Esophagus (tissue), 2 donors: Measurements from ENCODE around the gene PHF5A. TPM values are rescaled to one million over a fixed set of nuclear protein-coding genes. Genes with fewer than 3 reads are reported as not detected.
"Not testable (repeated sequence)": the region's sequence is repeated elsewhere in the genome, so short reads cannot be mapped to it uniquely, and the experiment has no call there.

Source experiments
- H3K27ac ChIP-seq, 2 donors: one replicate each; pipeline ENCODE4 v1.5.1; 2013; ENCODE audit warnings: low read depth in 2 of 2, mild to moderate bottlenecking in 2 of 2, inconsistent platforms in 1 of 2, low read length in 1 of 2, moderate library complexity in 1 of 2
- H3K27me3 ChIP-seq, 2 donors: one replicate each; pipeline ENCODE4 v1.6.1; 2013; ENCODE audit warnings: low read length in 2 of 2, control low read depth in 1 of 2, mild to moderate bottlenecking in 1 of 2; ENCODE audit not compliant: insufficient read depth in 2 of 2, control insufficient read depth in 1 of 2
- H3K36me3 ChIP-seq, 2 donors: one replicate each; pipeline ENCODE4 v1.6.1; 2013; ENCODE audit warnings: low read length in 1 of 2; ENCODE audit not compliant: control insufficient read depth in 2 of 2, insufficient read depth in 2 of 2
- H3K4me1 ChIP-seq, 2 donors: one replicate each; pipeline ENCODE4 v1.6.1; 2013; ENCODE audit warnings: low read length in 1 of 2; ENCODE audit not compliant: control insufficient read depth in 2 of 2, insufficient read depth in 2 of 2
- H3K4me3 ChIP-seq, 2 donors: one replicate each; pipeline ENCODE4 v1.5.1; 2013; ENCODE audit warnings: low read length in 2 of 2, mild to moderate bottlenecking in 2 of 2, low read depth in 1 of 2, moderate library complexity in 1 of 2
- H3K9me3 ChIP-seq, 2 donors: one replicate each; pipeline ENCODE4 v1.6.1; 2013; ENCODE audit warnings: mild to moderate bottlenecking in 2 of 2, low read depth in 1 of 2, low read length in 1 of 2, moderate library complexity in 1 of 2; ENCODE audit not compliant: control insufficient read depth in 2 of 2, insufficient read depth in 1 of 2
- WGBS, 2 donors: extraction: QIAGEN DNeasy Blood & Tissue Kit; methylation state at CpG; one replicate each; pipeline ENCODE4 v1.1.7; 2013; 5-methylcytosine and 5-hydroxymethylcytosine counted together
- polyA plus RNA-seq, 2 donors: library from polyadenylated mRNA; stranded (reverse); fragments of 200-250 nt; gene quantifications; one replicate each; pipeline ENCODE4 v1.2.3, GENCODE V29; 2013
- donor health status: healthy with polysubstance abuse.
- donor health status: Bipolar disorder and iron deficiency.

Gene PHF5A
- polyA plus RNA-seq, 2 donors: 41.4 to 61.8 TPM

DNA sequence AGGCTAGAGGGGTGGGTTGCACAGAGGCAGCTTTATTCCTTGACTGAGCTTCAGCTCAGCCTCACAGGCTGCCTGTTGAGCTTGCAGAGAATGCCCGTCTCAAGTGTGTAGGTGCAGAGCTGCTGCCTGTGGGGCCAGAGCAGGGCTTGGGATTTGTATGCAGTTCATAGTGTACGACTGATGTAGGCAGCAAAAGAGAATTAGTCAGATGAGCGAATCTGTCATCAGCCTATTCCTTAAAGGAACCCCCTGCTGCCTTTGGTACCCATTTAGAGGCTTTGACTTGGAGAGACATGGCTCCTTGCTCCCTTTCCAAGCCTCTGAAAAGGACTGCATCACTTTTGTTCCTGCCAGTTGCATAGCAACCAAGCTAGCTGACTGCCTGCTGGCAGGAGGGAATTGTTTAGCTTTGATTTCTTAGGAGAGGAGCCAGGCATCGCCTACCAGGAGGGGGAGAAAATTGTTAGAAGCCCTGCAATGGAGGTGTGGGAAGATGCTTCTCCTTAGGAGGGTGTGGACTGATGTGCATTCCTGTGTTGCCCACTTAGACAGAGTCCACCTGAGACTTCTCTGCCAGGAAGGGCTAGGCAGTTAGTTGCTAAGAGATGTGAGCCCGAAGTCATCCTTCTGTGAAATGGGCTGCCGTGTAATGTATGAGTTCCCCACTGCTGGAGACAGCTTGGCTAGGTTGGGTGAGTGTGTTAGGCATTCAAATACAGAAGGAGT lies 11.3 kb upstream of the PHF5A start:
- 62 to 72% methylated on average over 6 of the region's 6 CpGs for WGBS, 2 donors
- Histone ChIP-seq H3K27ac (peak overlapping the region; percentile 56 to 81), H3K4me3 (no peak overlapping the region), H3K9me3 (no peaks in the 10 kb centered on the region), H3K36me3 (peaks cover 0 to 5% of the 10 kb centered on the region in 2 donors), H3K27me3 (no peaks in the 10 kb centered on the region), H3K4me1 (no peaks in the 10 kb centered on the region)

- 73 to 74% methylated on average over 7 of the region's 7 CpGs for WGBS, 2 donors
- Histone ChIP-seq H3K27me3 (no peaks in the 10 kb centered on the region), H3K4me3 (no peak overlapping the region), H3K36me3 (peaks cover 0 to 5% of the 10 kb centered on the region in 2 donors), H3K4me1 (no peaks in the 10 kb centered on the region), H3K9me3 (no peaks in the 10 kb centered on the region), H3K27ac (peak overlapping the region; percentile 54 to 56)
These were observed 10.5 kb upstream of the PHF5A start for GRCh38 chr22:41478891-41479521.

GRCh38 chr22:41478473-41478872 lies 10.0 kb upstream of the PHF5A start:
- H3K4me1 ChIP-seq: no peaks in the 10 kb centered on the region
- no peaks in the 10 kb centered on the region for H3K9me3 ChIP-seq
- no peak overlapping the region for H3K4me3 ChIP-seq
- H3K36me3 ChIP-seq: peaks cover 0 to 5% of the 10 kb centered on the region in 2 donors
- WGBS, 2 donors: 81 to 84% methylated on average over 2 of the region's 2 CpGs
- no peaks in the 10 kb centered on the region for H3K27me3 ChIP-seq
- H3K27ac ChIP-seq: no peak overlapping the region

DNA sequence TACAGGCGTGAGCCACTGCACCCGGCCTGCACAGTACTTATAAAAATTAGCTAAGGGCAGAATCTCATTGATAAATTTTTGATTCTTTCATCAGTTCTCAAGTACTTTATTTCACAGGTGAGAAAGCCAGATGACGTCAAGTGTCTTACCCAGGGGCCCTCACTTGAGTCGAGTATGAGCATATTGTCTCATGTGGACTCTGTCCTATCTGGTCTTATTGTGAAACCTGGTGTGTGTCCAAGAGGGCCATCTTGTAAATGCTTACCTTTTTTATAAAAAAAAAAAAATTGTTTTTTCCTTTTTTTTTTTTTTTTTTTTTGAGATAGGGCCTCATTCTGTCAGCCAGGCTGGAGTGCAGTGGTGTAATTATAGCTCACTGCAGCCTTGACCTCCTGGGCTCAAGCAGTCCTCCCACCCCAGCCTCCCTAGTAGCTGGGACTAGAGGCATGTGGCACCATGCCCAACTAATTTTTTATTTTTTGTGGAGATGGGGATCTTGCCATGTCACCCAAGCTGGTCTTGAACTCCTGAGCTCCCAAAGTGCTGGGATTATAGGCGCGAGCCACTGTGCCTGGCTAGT lies 6.5 kb upstream of the PHF5A start:
- Histone ChIP-seq H3K36me3 (no peaks in the 10 kb centered on the region), H3K27me3 (no peaks in the 10 kb centered on the region), H3K4me1 (no peaks in the 10 kb centered on the region), H3K4me3 (no peak overlapping the region), H3K27ac (peak overlapping the region in 1 of 2 donors; percentile 7), H3K9me3 (no peaks in the 10 kb centered on the region)
- 89 to 93% methylated on average over 6 of the region's 6 CpGs for whole genome bisulfite sequencing, 2 donors

DNA sequence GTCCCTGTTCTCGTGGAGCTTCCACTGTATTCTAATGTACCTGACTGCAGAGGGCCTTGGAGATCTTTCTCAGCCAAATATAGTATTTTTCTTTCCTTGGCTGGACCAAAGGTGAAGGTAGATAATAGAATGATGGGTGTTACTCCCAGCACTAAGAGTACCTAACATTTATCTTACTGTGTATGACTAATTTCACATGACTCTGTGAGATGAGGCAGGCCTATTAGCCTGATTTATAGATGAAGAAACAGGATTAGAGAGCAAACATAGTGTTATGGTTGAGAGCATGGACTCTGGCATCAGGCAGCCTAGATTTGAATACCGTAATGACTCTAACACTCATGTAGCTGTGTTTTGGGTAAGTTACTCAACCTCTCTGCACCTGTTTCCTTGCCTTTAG lies 3.1 kb upstream of the PHF5A start:
- 49 to 60% methylated on average over 2 of the region's 2 CpGs for WGBS, 2 donors
- H3K36me3 ChIP-seq: peaks cover 0 to 4% of the 10 kb centered on the region in 2 donors
- H3K4me3 ChIP-seq: no peak overlapping the region
- H3K27ac ChIP-seq: no peak overlapping the region
- no peaks in the 10 kb centered on the region for H3K27me3 ChIP-seq
- H3K4me1 ChIP-seq: peaks cover 5 to 6% of the 10 kb centered on the region in 2 donors
- no peaks in the 10 kb centered on the region for H3K9me3 ChIP-seq

DNA sequence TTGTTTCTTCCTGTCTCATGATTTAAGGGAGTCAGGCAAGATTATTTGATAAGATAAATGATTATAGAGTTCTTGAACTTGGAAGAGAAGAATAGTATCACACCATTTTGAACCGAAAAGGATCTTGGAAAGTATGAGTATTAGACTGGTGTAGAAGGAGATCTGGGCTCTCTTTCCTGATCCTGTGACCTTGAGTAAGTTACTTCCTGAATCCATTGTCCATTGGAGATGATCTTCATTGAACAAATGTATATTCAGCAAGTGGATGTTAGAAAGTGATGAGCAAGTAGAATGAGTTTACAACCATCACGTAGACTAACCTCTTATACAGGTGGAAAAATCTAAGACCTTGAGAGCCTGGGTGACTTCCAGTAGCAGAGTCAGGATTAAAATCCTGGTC lies 2.4 kb upstream of the PHF5A start:
- Histone ChIP-seq H3K36me3 (peaks cover 0 to 4% of the 10 kb centered on the region in 2 donors), H3K27me3 (no peaks in the 10 kb centered on the region), H3K9me3 (no peaks in the 10 kb centered on the region), H3K27ac (no peak overlapping the region), H3K4me3 (no peak overlapping the region), H3K4me1 (peaks cover 5 to 6% of the 10 kb centered on the region in 2 donors)
- 66 to 79% methylated on average over 2 of the region's 2 CpGs for WGBS, 2 donors

DNA sequence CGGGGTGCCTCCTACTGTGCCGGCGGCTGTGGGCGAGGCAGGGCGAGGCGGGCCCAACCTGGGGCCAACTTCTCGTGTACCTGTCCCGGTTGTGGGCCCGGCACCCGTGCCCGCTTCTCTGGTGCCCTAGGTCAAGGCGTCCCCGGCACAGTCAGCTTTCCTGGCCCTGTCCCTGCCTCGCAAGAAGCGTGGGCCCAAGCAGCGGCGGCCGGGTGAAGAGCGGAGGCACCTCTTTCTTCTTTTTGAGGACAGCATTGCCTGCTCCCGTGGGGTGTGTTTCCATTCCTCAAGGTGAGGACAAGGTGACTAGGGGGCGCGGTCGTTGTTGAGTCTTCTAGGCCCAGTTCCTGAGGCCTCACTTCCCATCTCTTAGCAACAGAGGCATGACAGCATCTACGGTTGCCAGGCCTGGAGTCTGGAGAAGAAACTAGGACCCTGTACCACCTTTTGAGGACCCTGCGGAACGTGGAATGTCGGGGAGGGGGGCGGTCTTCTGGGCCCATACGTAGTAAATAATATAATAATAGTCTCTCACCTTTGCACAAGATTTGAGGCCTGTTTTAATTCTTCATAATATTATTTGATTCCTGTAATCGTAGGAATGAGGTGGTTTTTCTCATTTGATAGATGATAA lies 843 bp upstream of the PHF5A start:
- peaks cover 5 to 6% of the 10 kb centered on the region in 2 donors for H3K4me1 ChIP-seq
- peaks cover 0 to 7% of the 10 kb centered on the region in 2 donors for H3K36me3 ChIP-seq
- H3K27ac ChIP-seq: peak overlapping the region; percentile 96 to 99
- WGBS, 2 donors: 1% methylated on average over 30 of the region's 30 CpGs
- no peaks in the 10 kb centered on the region for H3K27me3 ChIP-seq
- H3K9me3 ChIP-seq: no peaks in the 10 kb centered on the region
- H3K4me3 ChIP-seq: peak overlapping the region; percentile 89 to 91

- WGBS, 2 donors: 84 to 91% methylated on average over 4 of the region's 4 CpGs
- no peak overlapping the region for H3K4me3 ChIP-seq
- no peaks in the 10 kb centered on the region for H3K4me1 ChIP-seq
- peaks cover 2 to 10% of the 10 kb centered on the region in 2 donors for H3K36me3 ChIP-seq
- no peaks in the 10 kb centered on the region for H3K9me3 ChIP-seq
- no peaks in the 10 kb centered on the region for H3K27me3 ChIP-seq
- H3K27ac ChIP-seq: no peak overlapping the region
These were observed 6.6 kb downstream of the PHF5A start for GRCh38 chr22:41461901-41462300.

GRCh38 chr22:41460071-41460470 lies 8.4 kb downstream of the PHF5A start:
- H3K36me3 ChIP-seq: not testable (repeated sequence)
- 66 to 74% methylated on average over 5 of the region's 5 CpGs for WGBS, 2 donors

More at GRCh38 chr22:41460071-41460470, 8.4 kb downstream of the PHF5A start:
- not testable (repeated sequence) for H3K9me3 ChIP-seq, H3K4me3 ChIP-seq, H3K4me1 ChIP-seq, H3K27me3 ChIP-seq, H3K27ac ChIP-seq
